ENCODE data around the gene PRPF6.

The PRPF6 gene

GRCh38 chr20:64040231-64041039 lies 59.5 kb downstream of the PRPF6 start:
- no peak for TF ChIP-seq CTCF (IDR thresholded peaks at IDR 0.05)

- no peak for TF ChIP-seq CTCF (IDR thresholded peaks at IDR 0.05)
These were observed 60.3 kb downstream of the PRPF6 start for GRCh38 chr20:64041040-64041780.

GRCh38 chr20:64041781-64042053 lies 60.8 kb downstream of the PRPF6 start:
- no peak for TF ChIP-seq CTCF (IDR thresholded peaks at IDR 0.05)

- no peak for TF ChIP-seq CTCF (IDR thresholded peaks at IDR 0.05)
These were observed 61.3 kb downstream of the PRPF6 start for GRCh38 chr20:64042054-64042781.

- no peak for TF ChIP-seq CTCF (IDR thresholded peaks at IDR 0.05)
These were observed 62.8 kb downstream of the PRPF6 start for GRCh38 chr20:64043768-64044167.

GRCh38 chr20:64044484-64045247 lies 63.7 kb downstream of the PRPF6 start:
- TF ChIP-seq CTCF (IDR thresholded peaks at IDR 0.05) = no peak

- TF ChIP-seq CTCF (IDR thresholded peaks at IDR 0.05) = no peak
These were observed 64.5 kb downstream of the PRPF6 start for GRCh38 chr20:64045346-64046011.
